SHP77 treated with DMSO at 0.1 percent for 48 hours (cell line): ENCODE data around the gene UBA3.

Source experiments
- DNase-seq: peaks from one replicate; lab custom pipeline; 2025; lab: John Stamatoyannopoulos, UW

Gene UBA3

DNA sequence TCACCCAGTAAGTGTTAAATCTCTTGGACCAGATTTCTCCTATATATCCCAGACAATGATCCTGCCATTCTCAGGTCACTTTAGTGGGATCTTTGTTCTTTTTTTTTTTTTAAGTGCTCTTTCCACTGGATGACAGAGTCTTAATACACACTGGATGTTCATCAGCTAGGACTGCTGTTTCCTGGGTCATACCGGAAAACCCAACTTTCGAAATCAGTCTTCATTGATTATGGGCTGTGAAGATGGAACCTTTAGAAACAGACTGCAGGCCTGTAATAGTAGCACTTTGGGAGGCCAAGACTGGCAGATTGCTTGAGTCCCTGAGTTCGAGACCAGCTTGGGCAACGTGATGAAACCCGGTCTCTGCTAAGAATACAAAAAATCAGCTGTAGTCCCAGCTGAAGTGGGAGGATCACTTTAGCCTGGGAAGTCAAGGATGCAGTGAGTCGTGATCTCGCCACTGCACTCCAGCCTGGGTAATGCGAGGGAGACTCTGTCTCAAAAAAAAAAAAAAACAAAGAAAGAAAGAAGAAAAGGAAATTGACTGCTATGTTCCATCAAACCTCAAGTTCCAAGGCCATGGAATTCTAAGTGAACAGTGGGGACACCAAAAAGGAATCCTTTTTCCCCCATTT is 69.0 kb downstream of the UBA3 start:
- no peak for DNase-seq

DNA sequence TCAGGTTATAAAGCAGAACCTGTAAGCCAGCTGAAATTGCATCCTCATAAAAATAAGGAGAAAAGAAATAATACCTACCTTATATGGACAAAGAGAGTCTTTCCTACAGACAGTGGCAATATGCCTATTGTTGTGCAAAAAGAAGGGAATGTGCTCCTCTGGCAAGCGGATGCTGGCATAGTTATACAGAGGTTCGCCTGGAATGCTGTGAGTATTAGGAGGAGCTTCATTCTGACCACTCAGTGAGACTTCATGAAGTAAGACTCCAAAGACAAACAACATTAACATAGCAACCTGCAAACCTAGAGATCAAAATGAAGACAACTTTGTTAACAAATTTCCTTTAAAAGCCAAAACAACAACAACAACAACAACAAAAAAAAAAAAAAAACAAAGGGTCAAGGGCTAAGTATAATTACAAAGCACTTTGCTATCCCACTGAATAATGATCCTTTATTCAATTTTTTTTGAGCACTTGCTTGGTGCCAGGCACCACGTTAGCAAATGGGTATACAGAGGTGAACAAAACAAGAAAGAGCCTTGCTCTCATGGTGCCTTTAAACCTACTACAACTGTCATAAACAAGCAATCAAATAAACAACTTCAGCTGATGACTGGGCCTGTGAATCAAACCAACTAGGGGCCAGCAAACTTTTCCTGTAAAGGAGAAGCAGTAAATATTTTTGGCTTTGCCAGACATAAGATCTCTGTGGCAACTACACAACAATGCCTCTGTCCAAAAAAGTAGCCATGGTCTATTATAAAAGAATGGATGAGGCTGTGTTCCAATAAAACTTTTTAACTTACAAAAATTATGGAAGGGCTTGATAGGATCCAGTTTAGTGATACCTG is 70.4 kb downstream of the UBA3 start:
- no peak for DNase-seq

DNA sequence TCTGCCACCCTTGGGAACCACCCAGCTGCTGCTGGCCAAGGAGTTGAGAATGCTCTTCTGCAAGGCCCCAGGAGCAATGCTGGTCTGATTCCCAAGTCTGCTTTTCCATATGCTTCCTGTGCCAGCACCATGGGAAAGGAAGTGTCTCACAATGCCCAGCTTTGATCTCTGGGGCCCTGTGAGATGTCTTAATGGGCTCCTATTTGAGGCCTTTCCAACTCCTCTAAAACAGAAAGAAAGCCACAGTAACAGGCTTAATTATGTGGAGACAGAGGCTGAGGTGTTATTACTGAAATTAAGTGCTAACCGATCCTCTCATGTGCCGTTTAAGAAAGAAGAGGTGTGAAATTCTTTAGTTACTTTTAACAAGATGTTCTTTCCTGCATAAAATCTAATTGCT is 71.2 kb downstream of the UBA3 start:
- no peak for DNase-seq

DNA sequence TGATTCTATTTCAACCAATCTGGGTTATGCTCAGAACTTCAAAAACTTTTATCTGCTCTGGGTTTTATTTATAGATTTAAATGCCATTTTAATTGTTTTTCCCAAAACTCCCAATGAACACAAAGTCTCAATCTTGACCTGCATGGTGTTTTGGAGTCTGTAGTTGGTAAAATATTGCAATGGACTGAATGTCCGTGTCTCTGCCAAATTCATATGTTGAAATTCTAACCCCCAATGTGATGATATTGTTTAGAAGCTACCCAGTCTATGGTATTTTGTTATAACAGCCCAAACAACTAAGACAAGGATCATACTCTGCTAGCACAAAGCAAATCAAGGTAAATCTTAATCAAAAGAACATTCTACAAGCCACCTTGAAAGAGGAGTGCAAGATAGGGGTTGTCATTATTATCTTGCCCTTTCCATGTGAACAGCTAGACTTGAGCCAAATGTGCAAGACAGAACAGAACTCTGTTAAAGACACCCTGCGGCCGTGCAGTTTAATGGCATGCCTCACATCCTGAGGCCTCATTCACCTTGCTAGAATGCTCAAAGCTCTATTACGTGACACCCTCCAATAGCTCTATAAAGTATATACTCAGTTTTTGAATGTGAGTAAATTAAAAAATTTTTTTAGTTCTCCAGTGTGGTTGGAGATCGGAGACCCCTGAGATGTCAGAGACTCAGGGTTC is 74.2 kb downstream of the UBA3 start:
- DNase-seq = no peak

DNA sequence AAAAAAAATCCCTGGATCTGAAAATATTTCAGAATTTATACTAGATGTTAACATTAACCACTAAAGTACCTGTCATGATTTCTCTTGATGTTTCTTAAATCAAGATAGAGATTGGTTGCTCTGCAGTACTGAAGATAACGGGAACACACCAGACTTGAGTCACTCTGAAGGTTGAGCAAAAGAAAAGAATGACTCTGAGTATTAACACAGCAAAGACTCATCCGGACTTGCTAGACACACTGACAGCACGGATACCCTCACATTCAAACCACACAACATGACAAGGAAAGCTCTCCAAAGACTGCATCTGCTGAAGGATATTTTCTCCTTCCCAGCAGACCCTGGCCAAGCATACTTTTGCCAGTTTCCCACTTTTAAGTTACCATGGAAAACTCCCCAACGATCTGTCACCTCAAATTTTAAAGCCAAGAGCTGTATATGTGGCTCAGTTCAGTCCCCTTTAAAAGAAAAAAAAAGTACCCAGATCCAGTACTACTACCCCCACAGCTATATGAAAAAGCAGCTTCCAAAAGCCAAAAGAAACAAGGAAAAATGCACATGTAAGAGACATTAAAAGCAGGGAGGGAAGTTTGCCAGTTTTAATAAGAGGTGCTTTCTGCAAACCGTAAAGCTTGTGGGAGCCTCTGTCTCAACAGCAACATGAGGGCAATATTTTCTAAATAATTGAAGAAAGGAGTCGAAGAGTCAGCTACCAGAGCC is 74.9 kb downstream of the UBA3 start:
- DNase-seq = no peak
